ENCODE data around the gene ADCY4.
A peak's percentile ranks its signal among the peaks of the same experiment; 100 is the strongest.

Gene ADCY4

GRCh38 chr14:24274101-24274543 is 60.7 kb downstream of the ADCY4 start:
- peak; percentile 53 for DNase-seq (ENCODE audit: low spot score)

- DNase-seq (ENCODE audit: low spot score), result no peak
Measured at GRCh38 chr14:24273422-24273998, 61.4 kb downstream of the ADCY4 start.

DNA sequence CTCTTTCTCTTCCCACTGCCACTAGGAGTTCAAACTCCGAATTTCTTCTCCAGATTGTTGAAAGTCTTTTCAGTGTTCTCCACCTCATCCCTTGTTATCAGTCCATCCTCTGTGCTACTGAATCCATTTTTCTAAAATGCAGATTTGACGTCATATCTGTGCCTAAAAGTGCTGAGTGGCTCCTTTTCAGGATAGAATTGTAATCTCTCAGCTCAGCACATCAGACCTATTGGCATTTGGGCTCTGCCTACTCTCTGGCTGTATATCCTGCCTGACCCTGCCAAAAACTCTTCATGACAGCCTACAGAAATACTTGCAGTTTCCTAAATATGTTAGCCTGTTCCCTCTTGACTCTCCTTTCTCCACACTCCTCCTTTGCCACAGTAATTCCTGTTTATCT is 62.4 kb downstream of the ADCY4 start:
- DNase-seq (ENCODE audit: low spot score), result no peak

- no peak for DNase-seq (ENCODE audit: low spot score)
Measured at GRCh38 chr14:24271834-24272263, 63.0 kb downstream of the ADCY4 start.

DNA sequence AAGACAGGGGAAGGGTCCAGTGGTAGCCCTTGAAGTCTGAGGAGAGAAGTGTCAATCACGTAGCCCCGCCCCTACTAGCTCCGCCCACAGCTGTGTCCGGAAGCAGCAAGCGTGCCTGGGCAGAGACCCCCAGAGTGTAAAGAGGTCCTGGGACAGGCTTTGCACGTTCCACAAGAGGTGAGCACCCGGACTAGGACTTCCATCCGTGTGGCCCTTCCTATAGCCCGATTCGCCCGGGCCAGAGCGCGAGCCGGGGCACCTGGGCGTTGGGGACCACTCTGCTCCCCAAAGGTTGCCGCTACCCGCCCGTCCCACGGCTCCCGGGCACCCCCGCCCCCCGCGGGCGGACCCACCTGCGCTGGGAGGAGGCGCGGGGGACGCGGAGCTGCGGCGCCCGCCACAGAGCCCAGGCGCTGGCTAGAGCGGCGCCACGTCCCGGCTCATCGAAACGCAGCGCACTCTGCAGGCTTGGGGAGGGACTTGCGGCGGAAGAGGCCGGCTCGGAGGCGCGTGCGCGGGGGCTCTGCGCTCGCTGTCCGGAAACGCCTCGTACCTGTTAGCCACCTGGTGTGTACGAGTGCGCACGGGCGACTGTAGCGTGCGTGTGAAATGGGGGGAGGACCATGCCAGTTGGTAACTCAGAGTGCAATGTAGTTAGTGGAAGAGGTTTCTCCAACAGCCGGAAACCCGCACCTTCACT is 63.6 kb downstream of the ADCY4 start, which contains the start of gene RABGGTA:
Gene RABGGTA, minus strand, starts transcription at position 464 of the 700 bp plus-strand sequence. CDS start 482 bp downstream, outside the sequence.
- peak; percentile 93 for DNase-seq (ENCODE audit: low spot score)

- DNase-seq (ENCODE audit: low spot score), result no peak
Measured at GRCh38 chr14:24270537-24271133, 64.2 kb downstream of the ADCY4 start.

- DNase-seq (ENCODE audit: low spot score), result no peak
Measured at GRCh38 chr14:24269910-24270536, 64.8 kb downstream of the ADCY4 start.

- no peak for DNase-seq (ENCODE audit: low spot score)
Measured at GRCh38 chr14:24269368-24269767, 65.5 kb downstream of the ADCY4 start.
